ENCODE data around the gene C3.

C3 gene

GRCh38 chr19:6744381-6745301, 24.2 kb upstream of the C3 start:
- DNase-seq: no peak

DNA sequence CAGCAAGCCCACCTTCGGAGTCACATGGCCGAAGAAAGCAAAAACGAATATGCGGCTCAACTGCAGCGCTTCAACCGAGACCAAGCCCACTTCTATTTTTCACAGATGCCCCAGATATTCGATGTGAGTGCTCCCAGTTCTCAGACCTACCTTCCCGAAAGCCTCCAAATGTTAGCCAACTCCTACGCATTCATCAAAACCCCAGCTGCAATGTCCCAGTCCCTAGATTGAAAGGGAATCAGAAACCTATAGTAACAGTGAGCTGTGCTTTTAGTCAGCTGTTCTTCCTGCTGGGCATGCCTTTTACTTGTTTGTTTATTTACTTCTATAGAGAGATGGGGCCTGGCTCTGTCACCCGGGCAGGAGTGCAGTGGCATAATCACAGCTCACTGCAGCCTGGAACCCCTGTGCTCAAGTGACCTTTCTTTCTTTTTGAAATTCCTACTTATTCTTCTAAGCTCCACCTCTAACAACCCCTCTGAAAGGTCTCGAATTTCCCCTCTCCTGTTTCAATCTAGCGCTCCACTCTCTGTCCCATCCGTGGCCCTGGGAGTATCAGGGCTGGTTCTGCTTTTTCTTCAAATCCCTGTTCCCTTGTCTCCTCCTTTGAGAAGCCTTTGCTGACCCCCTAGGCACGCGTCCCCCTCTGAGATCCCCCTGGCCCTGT, 23.4 kb upstream of the C3 start:
- no peak for DNase-seq

DNA sequence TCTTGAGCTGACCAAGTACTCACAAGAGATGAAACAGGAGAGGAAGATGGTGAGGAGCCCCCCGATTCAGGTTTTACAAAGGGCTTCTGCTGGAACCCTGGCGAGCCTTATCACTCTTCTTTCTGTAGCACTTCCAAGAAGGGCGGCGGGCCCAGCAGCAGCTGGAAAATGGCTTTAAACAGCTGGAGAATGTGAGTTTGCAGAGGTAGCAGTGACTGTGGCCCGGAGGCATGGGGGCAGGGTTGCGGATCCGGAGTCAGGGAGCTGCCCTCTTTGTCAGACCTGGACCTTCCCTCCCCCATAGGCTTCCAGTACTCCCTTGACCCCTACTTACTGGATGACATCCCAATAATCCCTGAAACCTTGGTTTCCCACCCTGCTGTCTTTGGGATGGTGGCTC, 22.6 kb upstream of the C3 start:
- no peak for DNase-seq

GRCh38 chr19:6740589-6741343, 20.3 kb upstream of the C3 start:
- no peak for DNase-seq

- no peak for DNase-seq
Observed at GRCh38 chr19:6739883-6740588, 19.6 kb upstream of the C3 start.

- DNase-seq: peak; percentile 82
Observed at GRCh38 chr19:6739390-6739882, 19.0 kb upstream of the C3 start, which contains the start of gene TRIP10. TSS of gene TRIP10 (plus strand) at chr19:6739680. CDS start at chr19:6739762, 82 bp downstream.

GRCh38 chr19:6738787-6739389, 18.4 kb upstream of the C3 start:
- peak; percentile 39 for DNase-seq

- DNase-seq: peak; percentile 77
Observed at GRCh38 chr19:6737873-6738786, 17.7 kb upstream of the C3 start.

DNA sequence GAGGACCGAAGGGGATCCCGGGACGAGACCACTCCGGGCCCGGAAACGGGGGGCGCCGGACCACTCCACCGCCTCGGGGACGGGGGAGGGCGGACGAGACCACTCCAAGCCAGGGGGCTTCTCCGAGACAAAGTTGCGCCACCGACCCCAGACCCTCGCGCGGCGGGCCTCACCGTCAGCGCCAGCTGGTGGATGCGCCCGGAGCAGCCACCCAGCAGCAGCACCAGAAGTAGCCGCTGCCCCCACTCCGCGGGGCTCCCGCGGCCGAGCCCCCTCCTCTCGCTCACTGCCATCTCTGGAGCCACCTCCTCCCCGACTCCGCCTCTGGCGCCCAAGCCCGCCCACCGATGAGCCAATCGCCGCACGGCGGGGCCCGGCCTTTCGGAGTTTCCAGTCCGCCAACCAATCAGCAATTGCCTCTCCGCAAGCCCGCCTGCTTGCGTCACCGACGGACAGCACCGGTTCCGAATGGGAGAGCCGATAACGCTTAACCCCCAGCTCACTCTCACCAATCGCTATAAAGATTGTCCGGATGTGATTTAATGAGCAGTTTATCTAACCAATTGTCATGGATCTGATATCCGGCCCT, 16.9 kb upstream of the C3 start, which contains the start of gene GPR108:
Gene GPR108, minus strand, starts transcription at position 297 of the 589 bp plus-strand sequence. Its CDS starts 4 bp downstream, at position 293.
- peak; percentile 98 for DNase-seq

DNA sequence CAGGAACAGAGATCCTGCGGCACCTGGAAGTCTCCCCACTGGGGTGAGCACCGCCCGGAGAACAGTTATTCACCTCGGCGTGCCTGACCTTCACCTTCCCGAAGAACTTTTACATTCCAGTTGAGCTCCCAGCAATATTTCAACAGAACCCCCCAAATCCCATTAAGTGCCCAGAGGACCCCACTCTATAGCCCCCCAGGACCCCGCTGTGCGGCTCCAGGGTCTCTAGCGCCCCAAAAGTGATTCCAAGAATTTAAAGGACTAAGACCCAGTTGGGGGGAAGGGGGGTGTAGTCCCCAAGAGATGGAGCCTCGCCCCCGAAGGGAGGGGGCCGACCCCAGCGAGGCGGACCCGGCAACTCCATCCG, 16.4 kb upstream of the C3 start:
- DNase-seq: no peak

DNA sequence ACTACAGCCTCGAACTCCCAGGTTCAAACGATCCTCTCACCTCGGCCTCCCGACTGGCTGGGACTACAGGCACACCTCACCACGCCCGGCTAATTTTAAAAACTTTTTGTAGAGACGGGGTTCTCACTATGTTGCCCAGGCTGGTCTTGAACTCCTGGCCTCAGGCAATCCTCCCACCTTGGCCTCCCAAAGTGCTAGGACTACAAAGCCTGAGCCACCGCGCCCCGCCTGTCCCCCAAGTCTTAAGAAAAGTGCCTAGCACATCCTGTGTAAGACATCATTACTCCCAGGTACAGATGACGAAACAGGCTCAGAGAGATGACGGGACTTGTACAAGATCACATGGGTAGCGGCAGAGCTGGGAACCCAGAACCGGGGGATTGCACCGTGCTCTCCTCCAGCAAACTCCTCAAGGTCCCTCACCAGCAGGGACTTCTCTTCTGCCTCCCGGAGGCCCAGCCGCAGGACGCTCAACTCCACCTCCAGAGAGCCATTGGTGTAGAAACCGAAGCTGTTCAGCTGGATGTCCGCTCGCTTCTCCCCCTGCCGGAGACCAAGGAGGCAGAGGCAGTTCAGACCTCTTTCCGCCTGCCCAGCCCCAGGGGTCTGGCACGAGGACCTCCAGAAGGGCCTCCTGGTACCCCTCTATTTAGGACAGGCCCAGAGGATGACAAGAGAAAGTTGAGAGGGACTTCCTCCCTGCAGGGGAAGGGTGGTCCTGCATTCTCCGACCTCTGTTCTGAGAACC, 15.9 kb upstream of the C3 start:
- DNase-seq: peak; percentile 62

GRCh38 chr19:6735181-6735911, 14.9 kb upstream of the C3 start:
- no peak for DNase-seq

GRCh38 chr19:6734096-6734696, 13.7 kb upstream of the C3 start:
- no peak for DNase-seq

DNA sequence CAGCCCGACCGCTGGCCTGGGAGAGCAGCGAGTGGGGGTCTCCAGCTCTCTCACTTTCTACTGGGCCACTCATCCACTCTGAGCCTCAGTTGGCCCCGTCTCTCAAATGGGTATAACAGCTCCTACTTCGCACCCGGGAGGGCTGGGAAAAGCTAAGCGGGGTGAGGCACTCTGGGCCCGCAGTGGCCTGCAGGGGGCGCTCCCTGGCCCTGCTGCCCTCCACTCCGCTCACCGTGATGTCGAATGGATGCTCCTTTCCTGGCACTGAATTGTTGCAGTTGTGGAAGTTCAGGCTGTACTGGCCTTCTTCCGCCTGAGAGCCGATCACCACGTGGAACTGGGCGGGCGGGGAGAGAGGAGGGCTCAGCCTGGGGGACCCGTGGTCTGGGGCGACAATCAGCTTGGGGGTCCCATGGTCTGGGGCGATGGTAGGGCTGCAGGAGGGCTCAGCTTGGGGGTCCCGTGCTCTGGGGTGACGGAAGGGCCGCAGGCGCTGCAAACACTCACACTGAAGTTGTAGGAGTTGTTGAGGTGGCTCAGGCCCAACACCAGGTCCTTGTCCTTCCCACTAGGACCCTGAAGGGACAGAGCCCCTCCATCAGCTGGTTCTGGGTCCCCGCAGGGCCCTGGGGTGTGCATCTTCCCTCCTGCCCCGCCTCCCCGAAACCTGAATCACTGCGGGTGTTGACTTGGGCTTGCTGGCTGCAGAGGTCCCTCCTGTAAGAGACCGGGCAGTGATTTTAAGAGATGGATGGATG, 13.1 kb upstream of the C3 start:
- no peak for DNase-seq

DNA sequence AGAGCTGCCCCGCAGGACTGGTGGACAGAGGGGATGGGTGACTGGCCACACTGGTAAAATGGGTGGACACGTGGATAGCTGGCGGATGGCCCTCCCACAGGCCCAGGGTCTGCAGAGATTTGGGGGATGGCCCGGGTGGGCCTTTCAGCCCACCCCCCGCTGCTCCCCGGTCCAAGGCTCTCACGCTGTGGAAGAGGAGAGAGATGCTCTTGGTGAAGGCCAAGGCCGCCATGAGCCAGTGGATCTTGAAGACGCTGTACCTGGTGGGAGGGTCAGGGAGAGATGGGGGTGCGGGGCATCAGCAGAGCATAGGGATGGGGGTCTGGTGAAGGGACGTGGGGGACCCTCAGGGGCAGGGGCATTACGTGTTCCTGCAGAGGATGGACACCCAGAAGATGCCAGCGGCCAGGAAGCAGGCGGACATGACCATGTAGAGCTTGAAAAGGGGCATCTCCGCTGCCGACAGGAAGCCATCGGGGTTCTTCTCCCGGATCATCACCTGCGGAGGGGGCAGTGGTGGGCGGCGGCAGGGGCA, 12.4 kb upstream of the C3 start:
- no peak for DNase-seq

GRCh38 chr19:6731822-6732221, 11.4 kb upstream of the C3 start:
- DNase-seq: no peak

DNA sequence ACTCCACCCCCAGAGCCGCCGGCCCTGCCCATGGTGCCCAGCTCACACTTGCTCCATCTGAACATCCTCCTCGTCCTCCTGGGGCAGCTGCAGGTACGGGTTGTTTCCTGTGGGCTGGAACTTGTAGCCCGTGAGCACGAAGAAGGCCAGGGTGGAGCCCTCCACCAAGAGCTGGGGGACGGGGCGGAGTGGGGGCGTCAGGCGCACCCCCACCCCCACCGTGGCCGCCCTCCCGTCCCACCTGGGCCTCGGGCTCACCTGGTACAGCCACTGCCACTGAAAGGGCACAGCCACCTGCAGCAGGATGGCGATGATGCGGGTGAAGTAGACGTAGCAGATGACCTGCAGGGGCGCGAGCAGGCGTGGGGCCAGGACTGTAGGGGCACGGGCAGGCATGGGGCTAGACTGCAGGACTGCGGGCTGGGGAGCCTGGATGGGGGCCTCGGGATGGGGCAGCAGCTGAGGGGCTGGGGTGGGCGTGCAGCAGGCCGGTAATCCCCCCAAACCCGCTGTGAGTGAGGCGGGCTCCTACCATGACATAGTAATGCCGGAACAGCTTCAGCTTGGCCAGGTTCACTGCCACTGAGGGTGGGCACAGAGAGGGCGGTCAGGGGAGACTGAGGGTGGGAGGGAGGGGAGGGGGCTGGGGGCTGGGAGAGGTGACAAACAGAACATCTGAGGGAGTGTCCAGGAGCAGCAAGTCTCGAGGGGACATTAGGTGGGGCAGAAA, 10.7 kb upstream of the C3 start:
- no peak for DNase-seq

Data from activated CD8-positive, alpha-beta memory T cell treated with anti-CD3 and anti-CD28 coated beads, Interleukin-2, amount 50 U/mL, for 4 hours (primary cell).